SK-N-SH treated with all-trans-retinoic acid at 6 μM for 48 hours (cell line): ENCODE measurements around the gene ASIC1.

Experiments used
- ATAC-seq: fragments of 200-7000 bp; cut with Tn5 transposase; 3 replicates; pipeline ENCODE4 v1.9.1; 2020; ENCODE audit warnings: mild to moderate bottlenecking, moderate library complexity
- ARNTL ChIP-seq: fragments of 450-650 bp; formaldehyde crosslinking; IDR thresholded peaks from 2 replicates; pipeline ENCODE4 v1.5.0; 2020; ENCODE audit warnings: low read depth, mild to moderate bottlenecking, moderate library complexity, borderline replicate concordance
- BACH2 ChIP-seq: fragments of 250-450 bp; sonication (Bioruptor Pico); IDR thresholded peaks from 2 replicates; pipeline ENCODE4 v1.9.0; 2021; ENCODE audit warnings: mild to moderate bottlenecking, borderline replicate concordance
- CREB5 ChIP-seq: fragments of 250-450 bp; sonication (Bioruptor Pico); IDR thresholded peaks from 2 replicates; pipeline ENCODE4 v1.5.1; 2020; ENCODE audit warnings: low read depth, mild to moderate bottlenecking, moderate library complexity
- CSDC2 ChIP-seq: fragments of 250-450 bp; sonication (Bioruptor Pico); IDR thresholded peaks from 2 replicates; pipeline ENCODE4 v1.5.0; 2020; ENCODE audit warnings: mild to moderate bottlenecking, moderate library complexity
- CSRNP3 ChIP-seq: fragments of 250-450 bp; sonication (Bioruptor Pico); IDR thresholded peaks from 2 replicates; pipeline ENCODE4 v1.5.1; 2021; ENCODE audit warnings: mild to moderate bottlenecking, moderate library complexity
- GLIS3 ChIP-seq: fragments of 250-450 bp; sonication (Bioruptor Pico); IDR thresholded peaks from 2 replicates; pipeline ENCODE4 v1.5.0; 2020; ENCODE audit warnings: mild to moderate bottlenecking, moderate library complexity
- ISL1 ChIP-seq: fragments of 250-450 bp; sonication (Bioruptor Pico); IDR thresholded peaks from 2 replicates; pipeline ENCODE4 v2.1.2; 2022; ENCODE audit warnings: mild to moderate bottlenecking, moderate library complexity
- OSR1 ChIP-seq: fragments of 250-450 bp; sonication (Bioruptor Pico); IDR thresholded peaks from 2 replicates; pipeline ENCODE4 v1.8.0; 2022; ENCODE audit warnings: moderate library complexity, mild to moderate bottlenecking, inconsistent platforms
- PATZ1 ChIP-seq: fragments of 250-450 bp; sonication (Bioruptor Pico); IDR thresholded peaks from 2 replicates; pipeline ENCODE4 v1.8.0; 2020; ENCODE audit warnings: mild to moderate bottlenecking, moderate library complexity, borderline replicate concordance
- POU6F1 ChIP-seq: fragments of 250-450 bp; sonication (Bioruptor Pico); IDR thresholded peaks from 2 replicates; pipeline ENCODE4 v1.8.0; 2021; ENCODE audit warnings: low read depth, mild to moderate bottlenecking, moderate library complexity, borderline replicate concordance
- PPARA ChIP-seq: fragments of 250-450 bp; sonication (Bioruptor Pico); IDR thresholded peaks from 2 replicates; pipeline ENCODE4 v1.5.0; 2020; ENCODE audit warnings: mild to moderate bottlenecking, borderline replicate concordance
- SNAI2 ChIP-seq: fragments of 250-450 bp; sonication (Bioruptor Pico); IDR thresholded peaks from 2 replicates; pipeline ENCODE4 v1.5.0; 2020; ENCODE audit warnings: mild to moderate bottlenecking, moderate library complexity
- TCF4 ChIP-seq: fragments of 250-450 bp; sonication (Bioruptor Pico); IDR thresholded peaks from 2 replicates; pipeline ENCODE4 v1.8.0; 2021; ENCODE audit warnings: mild to moderate bottlenecking, moderate library complexity, borderline replicate concordance
- TOX ChIP-seq: fragments of 250-450 bp; sonication (Bioruptor Pico); IDR thresholded peaks from 2 replicates; pipeline ENCODE4 v1.8.0; 2021; ENCODE audit warnings: mild to moderate bottlenecking, moderate library complexity, borderline replicate concordance
- TSHZ2 ChIP-seq: fragments of 250-450 bp; sonication (Bioruptor Pico); IDR thresholded peaks from 2 replicates; pipeline ENCODE4 v1.5.0; 2020; ENCODE audit warnings: mild to moderate bottlenecking, moderate library complexity
- ZC3H10 ChIP-seq: fragments of 250-450 bp; sonication (Bioruptor Pico); IDR thresholded peaks from 2 replicates; pipeline ENCODE4 v1.5.1; 2021; ENCODE audit warnings: mild to moderate bottlenecking, moderate library complexity
- ZFP3 ChIP-seq: fragments of 250-450 bp; sonication (Bioruptor Pico); IDR thresholded peaks from 2 replicates; pipeline ENCODE4 v1.5.0; 2020; ENCODE audit warnings: mild to moderate bottlenecking, moderate library complexity
- ZFP30 ChIP-seq: fragments of 450-650 bp; formaldehyde crosslinking; IDR thresholded peaks from 2 replicates; pipeline ENCODE4 v1.5.0; 2022; ENCODE audit warnings: mild to moderate bottlenecking, moderate library complexity
- ZNF565 ChIP-seq: fragments of 450-650 bp; formaldehyde crosslinking; conservative IDR thresholded peaks from 2 replicates; pipeline ENCODE4 v1.5.0; 2020; ENCODE audit warnings: low read depth, mild to moderate bottlenecking, moderate library complexity
- ZNF70 ChIP-seq: fragments of 450-650 bp; formaldehyde crosslinking; IDR thresholded peaks from 2 replicates; pipeline ENCODE4 v1.5.0; 2020; ENCODE audit warnings: mild to moderate bottlenecking, moderate library complexity
- ZNF8 ChIP-seq: fragments of 450-650 bp; formaldehyde crosslinking; IDR thresholded peaks from 2 replicates; pipeline ENCODE4 v1.5.0; 2020; ENCODE audit warnings: mild to moderate bottlenecking, moderate library complexity

ASIC1 gene

GRCh38 chr12:50032515-50032853, 24.9 kb upstream of the ASIC1 start:
- TF ChIP-seq ARNTL (CRISPR knock-in tag) = no peak
- TF ChIP-seq TCF4 = no peak
- TF ChIP-seq ZC3H10 (CRISPR knock-in tag) = no peak
- TF ChIP-seq SNAI2 (CRISPR knock-in tag) = no peak
- no peak for TF ChIP-seq GLIS3 (CRISPR knock-in tag)
- no peak for TF ChIP-seq ZNF70
- no peak for TF ChIP-seq ZFP3
- no peak for TF ChIP-seq BACH2 (CRISPR knock-in tag)
- no peak for TF ChIP-seq POU6F1 (CRISPR knock-in tag)
- no peak for TF ChIP-seq ZNF565 (CRISPR knock-in tag)
- no peak for TF ChIP-seq TSHZ2 (CRISPR knock-in tag)
- no peak for TF ChIP-seq ZFP30
- no peak for TF ChIP-seq CSDC2 (CRISPR knock-in tag)
- TF ChIP-seq OSR1 (CRISPR knock-in tag) = no peak
- TF ChIP-seq ZNF8 (CRISPR knock-in tag) = no peak
- no peak for TF ChIP-seq CREB5 (CRISPR knock-in tag)
- TF ChIP-seq CSRNP3 = no peak
- TF ChIP-seq PATZ1 = no peak
- ATAC-seq = no peak

GRCh38 chr12:50032854-50033581, 24.4 kb upstream of the ASIC1 start:
- ATAC-seq = no peak
- TF ChIP-seq TSHZ2 (CRISPR knock-in tag) (no peak), ZNF70 (no peak), PPARA (no peak), CREB5 (CRISPR knock-in tag) (no peak), ARNTL (CRISPR knock-in tag) (no peak), ZC3H10 (CRISPR knock-in tag) (no peak), TOX (CRISPR knock-in tag) (no peak), PATZ1 (no peak), OSR1 (CRISPR knock-in tag) (no peak), POU6F1 (CRISPR knock-in tag) (no peak), ISL1 (CRISPR knock-in tag) (no peak), TCF4 (no peak), ZNF565 (CRISPR knock-in tag) (no peak), GLIS3 (CRISPR knock-in tag) (no peak), ZFP30 (no peak)
